Keratinocyte (primary cell): ENCODE data around the gene CTTNBP2NL. TPM values are rescaled to one million over a fixed set of nuclear protein-coding genes. Genes with fewer than 3 reads are reported as not detected.

Experiments used
- DNase-seq: peaks from one replicate; pipeline ENCODE4 v3.0.0-alpha.2; 2011; ENCODE audit warnings: low read depth, missing footprints, low spot score
- FAIRE-seq: peaks from 2 replicates; lab custom pipeline; 2011; peaks lifted over from hg19 to GRCh38; lab: Jason Lieb, UNC
- H2AFZ ChIP-seq: 2 replicates; pipeline ENCODE4 v1.6.0; 2012; ENCODE audit warnings: low read length, control low read depth, inconsistent platforms; ENCODE audit not compliant: control insufficient read depth
- H3K27ac ChIP-seq: 2 replicates; pipeline ENCODE4 v1.5.1; 2011; ENCODE audit warnings: low read length; ENCODE audit not compliant: control insufficient read depth, insufficient read depth
- H3K27me3 ChIP-seq: 3 replicates; pipeline ENCODE4 v1.6.0; 2011; ENCODE audit warnings: low read length; ENCODE audit not compliant: control insufficient read depth, insufficient read depth; ENCODE audit errors: extremely low read depth
- H3K36me3 ChIP-seq, 2 experiments: 2 replicates in 1 of 2; 3 replicates in 1 of 2; pipeline ENCODE4 v1.5.1; 2011; ENCODE audit warnings: low read length in 2 of 2, mild to moderate bottlenecking in 1 of 2; ENCODE audit not compliant: control insufficient read depth in 2 of 2, insufficient read depth in 2 of 2; ENCODE audit errors: extremely low read depth in 1 of 2
- H3K4me1 ChIP-seq: 3 replicates; pipeline ENCODE4 v1.5.1; 2011; ENCODE audit warnings: low read length; ENCODE audit not compliant: control insufficient read depth, insufficient read depth; ENCODE audit errors: extremely low read depth
- H3K4me2 ChIP-seq: 3 replicates; pipeline ENCODE4 v1.6.0; 2011; ENCODE audit warnings: low read depth, low read length; ENCODE audit not compliant: control insufficient read depth, insufficient read depth; ENCODE audit errors: extremely low read depth
- H3K4me3 ChIP-seq, 3 experiments: fragments of 200-600 bp in 1 of 3; sonication (generic) in 1 of 3; 2 replicates in 2 of 3; 3 replicates in 1 of 3; pipeline ENCODE4 v1.5.1; 2011 to 2016; ENCODE audit warnings: low read length in 3 of 3, mild to moderate bottlenecking in 3 of 3, control low read depth in 2 of 3, inconsistent platforms in 1 of 3, low read depth in 1 of 3, mixed read lengths in 1 of 3, mixed run types in 1 of 3, moderate library complexity in 1 of 3; ENCODE audit not compliant: control insufficient read depth in 2 of 3, insufficient read depth in 2 of 3; ENCODE audit errors: extremely low read depth in 1 of 3
- H3K79me2 ChIP-seq: 2 replicates; pipeline ENCODE4 v1.6.0; 2012; ENCODE audit warnings: low read length; ENCODE audit not compliant: control insufficient read depth, insufficient read depth
- H3K9ac ChIP-seq: 3 replicates; pipeline ENCODE4 v1.6.0; 2011; ENCODE audit warnings: low read length; ENCODE audit not compliant: control insufficient read depth, insufficient read depth; ENCODE audit errors: extremely low read depth
- H3K9me1 ChIP-seq: 3 replicates; pipeline ENCODE4 v1.6.0; 2011; ENCODE audit warnings: low read length; ENCODE audit not compliant: control insufficient read depth, insufficient read depth; ENCODE audit errors: extremely low read depth
- H3K9me3 ChIP-seq: 2 replicates; pipeline ENCODE4 v1.5.1; 2012; ENCODE audit warnings: low read depth, low read length; ENCODE audit not compliant: control insufficient read depth
- H4K20me1 ChIP-seq: 3 replicates; pipeline ENCODE4 v1.6.0; 2011; ENCODE audit warnings: low read length; ENCODE audit not compliant: control insufficient read depth, insufficient read depth; ENCODE audit errors: extremely low read depth
- EZH2 ChIP-seq: IDR thresholded peaks from one replicate; pipeline ENCODE4 v1.6.1; 2012; ENCODE audit warnings: inconsistent platforms, mild to moderate bottlenecking, low read length, moderate library complexity
- dilution Hi-C: fragments of 300-500 bp; cut with MboI; formaldehyde crosslinking; loops from one replicate; pipeline ENCODE4 v1.7.0; 2020; ENCODE audit warnings: low sequenced_read_pairs; ENCODE audit not compliant: extremely low pct_ligation_motif_present
- polyA plus RNA-seq, 5 experiments: library from polyadenylated mRNA; depleted of rRNA in 3 of 5; stranded (reverse) in 3 of 5; stranded (forward) in 1 of 5; unstranded in 1 of 5; fragments of >200 nt; gene quantifications; 1 replicate in 1 of 5; 2 replicates in 3 of 5; 3 replicates in 1 of 5; pipeline versions ENCODE4 v1.2.1 to v1.2.3, GENCODE V29; 2011 to 2012; ENCODE audit warnings: missing spikeins in 2 of 5, low read depth in 1 of 5, low replicate concordance in 1 of 5
- TF ChIP-seq, protein P1 (sequence below), 3 experiments: IDR thresholded peaks in 1 of 3; conservative IDR thresholded peaks in 1 of 3; optimal IDR thresholded peaks in 1 of 3; 2 replicates in 2 of 3; 3 replicates in 1 of 3; pipeline versions ENCODE3 to v1.5.1; 2011; ENCODE audit warnings: low read length in 3 of 3, mild to moderate bottlenecking in 3 of 3, moderate library complexity in 2 of 3, control low read depth in 1 of 3, inconsistent platforms in 1 of 3; ENCODE audit not compliant: insufficient read depth in 2 of 3; ENCODE audit errors: extremely low read depth in 1 of 3

The CTTNBP2NL gene
- polyA plus RNA-seq, 1 donor (not counting 4 experiments of a cell fraction or from before 2014, with no cell fraction given) = 19.1 TPM

DNA sequence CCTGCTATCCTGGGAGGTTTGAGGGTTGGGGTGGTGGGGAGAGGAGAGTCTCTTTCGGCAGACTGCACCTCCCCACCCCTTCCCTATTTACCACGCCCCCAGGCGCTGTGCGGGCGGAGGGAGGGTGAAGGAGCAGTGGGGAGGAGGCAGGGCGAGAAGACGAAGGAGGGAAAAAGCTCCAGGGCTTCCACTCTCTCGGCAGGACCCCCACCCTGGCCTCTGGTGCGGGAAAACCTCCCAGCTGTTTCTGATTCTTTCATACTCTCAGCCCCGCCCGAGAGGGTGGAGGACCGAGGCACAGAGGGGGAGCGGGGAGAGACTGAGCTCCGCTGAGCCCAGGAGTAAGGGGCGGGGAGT lies 111.9 kb downstream of the CTTNBP2NL start:
- Histone ChIP-seq H3K27me3 (peaks cover 38% of the 10 kb centered on the region), H3K9me1 (no peaks in the 10 kb centered on the region), H3K4me2 (peak overlapping the region; percentile 88), H3K9ac (peak overlapping the region; percentile 3), H3K4me1 (peaks cover 9% of the 10 kb centered on the region), H3K27ac (no peak overlapping the region), H3K4me3 (peak overlapping the region in 2 of 3 experiments; percentile 51 to 68), H3K36me3 (no peaks in the 10 kb centered on the region), H2AFZ (peak overlapping the region; percentile 78), H4K20me1 (no peaks in the 10 kb centered on the region), H3K9me3 (no peaks in the 10 kb centered on the region), H3K79me2 (no peaks in the 10 kb centered on the region)
- no peak for TF ChIP-seq EZH2
- TF ChIP-seq, protein P1, sequence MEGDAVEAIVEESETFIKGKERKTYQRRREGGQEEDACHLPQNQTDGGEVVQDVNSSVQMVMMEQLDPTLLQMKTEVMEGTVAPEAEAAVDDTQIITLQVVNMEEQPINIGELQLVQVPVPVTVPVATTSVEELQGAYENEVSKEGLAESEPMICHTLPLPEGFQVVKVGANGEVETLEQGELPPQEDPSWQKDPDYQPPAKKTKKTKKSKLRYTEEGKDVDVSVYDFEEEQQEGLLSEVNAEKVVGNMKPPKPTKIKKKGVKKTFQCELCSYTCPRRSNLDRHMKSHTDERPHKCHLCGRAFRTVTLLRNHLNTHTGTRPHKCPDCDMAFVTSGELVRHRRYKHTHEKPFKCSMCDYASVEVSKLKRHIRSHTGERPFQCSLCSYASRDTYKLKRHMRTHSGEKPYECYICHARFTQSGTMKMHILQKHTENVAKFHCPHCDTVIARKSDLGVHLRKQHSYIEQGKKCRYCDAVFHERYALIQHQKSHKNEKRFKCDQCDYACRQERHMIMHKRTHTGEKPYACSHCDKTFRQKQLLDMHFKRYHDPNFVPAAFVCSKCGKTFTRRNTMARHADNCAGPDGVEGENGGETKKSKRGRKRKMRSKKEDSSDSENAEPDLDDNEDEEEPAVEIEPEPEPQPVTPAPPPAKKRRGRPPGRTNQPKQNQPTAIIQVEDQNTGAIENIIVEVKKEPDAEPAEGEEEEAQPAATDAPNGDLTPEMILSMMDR (optimal IDR thresholded peaks at IDR 0.05 in 1 of 3, IDR thresholded peaks at IDR 0.05 in 1 of 3, conservative IDR thresholded peaks at IDR 0.05 in 1 of 3; ENCODE audit: extremely low read depth in 1 of 3, insufficient read depth in 2 of 3, low read length in 3 of 3) = no peak
- FAIRE-seq (no peak), DNase-seq (no peak)
- dilution Hi-C loops = no loop called here

DNA sequence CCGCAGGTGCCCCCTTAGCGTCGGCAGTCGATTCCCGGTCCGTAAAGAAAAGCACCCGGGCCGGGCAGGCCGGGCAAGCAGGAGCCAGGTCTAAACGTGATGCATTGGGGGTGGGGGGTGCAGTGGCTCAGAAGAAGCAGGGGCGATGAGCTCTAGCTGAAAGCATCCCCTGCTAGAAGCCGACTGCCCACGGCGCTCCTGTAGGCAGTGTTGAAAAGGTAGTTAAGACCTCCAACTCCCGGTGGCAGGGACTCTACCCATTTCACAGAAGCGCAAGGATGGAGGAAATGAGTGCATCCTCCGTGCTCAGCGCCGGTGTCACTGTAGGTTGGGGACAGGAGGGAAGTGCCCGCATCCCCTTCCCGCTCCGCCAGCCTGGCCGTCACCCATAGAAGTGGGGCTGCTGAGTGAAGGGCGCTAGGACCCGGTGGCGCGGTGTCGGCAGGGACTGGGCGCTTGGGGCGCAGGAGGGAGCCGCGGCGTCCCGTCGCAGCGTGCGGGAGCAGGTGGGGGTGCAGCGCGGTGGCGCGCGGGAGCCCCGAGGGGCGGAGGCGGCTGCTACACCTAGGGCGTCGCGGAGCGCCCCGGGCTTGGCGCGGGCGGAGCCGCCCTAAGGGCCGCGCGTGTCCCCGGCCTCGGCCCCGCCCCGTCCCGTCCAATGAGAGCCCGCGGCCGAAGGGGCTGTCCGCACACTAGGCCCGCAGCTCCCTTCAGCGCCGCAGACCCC lies 112.4 kb downstream of the CTTNBP2NL start, which contains the start of gene WNT2B:
TSS of gene WNT2B (plus strand) at position 688 of the 727 bp plus-strand sequence. CDS start 298 bp downstream, outside the sequence.
- H3K27ac ChIP-seq = no peak within 1 kb of the TSS

More for the DNA sequence above, 112.4 kb downstream of the CTTNBP2NL start, which contains the start of gene WNT2B:
- Histone ChIP-seq H3K9me1 (no peaks in the 10 kb centered on the region), H3K4me2 (peak within 1 kb of the TSS; percentile 88), H3K27me3 (peaks cover 34% of the 10 kb centered on the region), H3K4me1 (peaks cover 12% of the 10 kb centered on the region), H3K4me3 (peak within 1 kb of the TSS; percentile 28 to 68 (median 51)), H3K79me2 (no peaks in the 10 kb centered on the region), H4K20me1 (no peaks in the 10 kb centered on the region), H3K9me3 (no peaks in the 10 kb centered on the region), H3K9ac (peak within 1 kb of the TSS; percentile 40), H3K36me3 (no peaks in the 10 kb centered on the region), H2AFZ (peak within 1 kb of the TSS; percentile 78)
- TF ChIP-seq, protein P1 (optimal IDR thresholded peaks at IDR 0.05 in 1 of 3, IDR thresholded peaks at IDR 0.05 in 1 of 3, conservative IDR thresholded peaks at IDR 0.05 in 1 of 3; ENCODE audit: extremely low read depth in 1 of 3, insufficient read depth in 2 of 3, low read length in 3 of 3) = no peak
- peak; percentile 88 for TF ChIP-seq EZH2
- DNase-seq = no peak
- dilution Hi-C loops = no loop called here
- FAIRE-seq = no peak
